Right lung (tissue), 5 donors: ENCODE results near the gene ERP44. TPM values are rescaled to one million over a fixed set of nuclear protein-coding genes. Genes with fewer than 3 reads are reported as not detected.
"Not testable (repeated sequence)": the region's sequence is repeated elsewhere in the genome, so short reads cannot be mapped to it uniquely, and the experiment has no call there.

Experiments used
- DNase-seq, 2 donors: peaks; one replicate each; pipeline ENCODE4 v3.0.0-alpha.2; 2013
- polyA plus RNA-seq, 5 donors: library from polyadenylated mRNA; unstranded; fragments of 120-200 nt; gene quantifications; one replicate each; pipeline versions ENCODE4 v1.2.1 to v1.2.3, GENCODE V29; 2013; ENCODE audit warnings: inconsistent platforms in 1 of 5, low replicate concordance in 1 of 5; ENCODE audit not compliant: insufficient read length in 5 of 5, insufficient read depth in 1 of 5

ERP44 gene
- polyA plus RNA-seq, 5 donors: 26.5 to 36.3 (median 34.0) TPM

DNA sequence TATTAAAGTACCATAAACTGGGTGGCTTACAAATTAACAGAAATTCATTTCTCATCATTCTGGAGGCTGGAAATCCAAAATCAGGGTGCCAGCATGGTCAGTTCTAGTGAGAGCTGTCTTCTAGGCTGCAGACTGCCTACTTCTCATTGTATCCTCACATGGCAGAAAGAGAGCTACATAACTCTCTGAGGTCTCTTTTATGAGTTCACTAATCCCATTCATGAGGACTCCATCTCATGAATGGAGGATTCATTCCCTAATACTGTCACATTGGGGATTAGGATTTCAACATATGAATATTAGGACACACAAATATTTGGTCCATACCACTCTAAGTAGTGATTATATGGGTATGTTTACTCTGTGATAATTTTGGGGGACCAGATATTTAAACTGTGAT, 84.0 kb downstream of the ERP44 start:
- DNase-seq: no peak

DNA sequence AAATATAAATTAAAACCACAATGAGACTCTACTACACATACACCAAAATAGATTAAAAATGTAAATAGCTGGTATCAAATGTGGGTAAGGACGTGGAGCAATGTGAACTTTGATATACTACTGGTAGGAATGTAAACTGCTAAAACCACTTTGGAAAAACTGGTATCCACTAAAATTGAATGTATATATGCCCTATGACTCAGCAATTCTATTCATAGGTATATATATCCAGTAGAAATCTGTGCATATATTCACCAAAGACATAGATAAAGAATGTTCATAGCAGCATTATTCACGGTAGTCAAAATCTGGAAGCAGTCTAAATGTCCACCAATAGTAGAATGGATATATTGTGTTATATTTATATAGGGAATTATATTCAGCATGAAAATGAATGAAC, 85.2 kb downstream of the ERP44 start:
- DNase-seq: no peak

DNA sequence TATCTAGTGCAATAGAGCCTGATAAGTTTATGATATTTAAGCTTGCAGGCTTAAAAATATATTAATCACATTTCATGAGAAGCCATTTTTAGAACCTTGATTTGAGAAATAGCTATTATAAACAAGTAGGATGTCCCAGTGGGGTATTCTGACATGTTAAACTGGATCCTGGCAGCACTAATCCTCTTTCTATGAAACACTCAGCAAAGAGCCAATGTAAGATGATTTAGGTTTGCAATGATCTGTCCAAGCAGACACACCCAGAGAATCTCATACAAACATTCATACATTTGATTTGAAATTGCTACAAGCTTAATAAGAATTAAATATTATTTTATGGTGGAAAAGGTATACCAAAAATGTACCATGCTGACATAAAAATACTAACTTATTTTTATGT, 86.5 kb downstream of the ERP44 start:
- no peak for DNase-seq

DNA sequence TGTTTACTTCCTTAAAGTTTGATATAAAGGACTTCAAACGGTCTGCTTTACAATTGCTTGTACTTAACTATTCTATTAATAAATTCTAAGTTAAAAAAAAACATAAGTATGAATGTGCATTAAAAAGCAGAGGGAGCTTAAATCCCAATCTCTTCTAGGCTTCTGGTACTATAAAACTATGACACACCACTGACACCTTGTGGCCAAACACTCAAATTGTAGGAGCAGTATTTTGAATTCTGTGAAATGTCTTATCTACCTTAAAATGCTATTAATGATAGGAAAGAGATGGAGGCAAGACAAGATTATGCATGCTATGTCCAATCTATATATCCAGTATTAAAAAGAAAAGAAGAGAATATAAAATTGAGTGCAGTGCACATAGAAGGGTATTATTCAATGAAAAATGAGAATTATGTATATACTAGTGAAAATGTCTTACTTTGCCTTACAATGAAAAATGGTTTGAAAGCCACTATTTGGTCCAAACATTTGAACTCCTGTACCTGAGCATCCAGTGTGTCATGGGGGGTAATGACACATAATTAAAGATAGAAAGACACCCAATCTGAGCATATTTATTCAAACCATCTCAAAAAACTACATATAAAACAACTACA, 87.6 kb downstream of the ERP44 start:
- DNase-seq: no peak

- DNase-seq: no peak
Measured at GRCh38 chr9:99999797-100000196, 99.0 kb downstream of the ERP44 start.

DNA sequence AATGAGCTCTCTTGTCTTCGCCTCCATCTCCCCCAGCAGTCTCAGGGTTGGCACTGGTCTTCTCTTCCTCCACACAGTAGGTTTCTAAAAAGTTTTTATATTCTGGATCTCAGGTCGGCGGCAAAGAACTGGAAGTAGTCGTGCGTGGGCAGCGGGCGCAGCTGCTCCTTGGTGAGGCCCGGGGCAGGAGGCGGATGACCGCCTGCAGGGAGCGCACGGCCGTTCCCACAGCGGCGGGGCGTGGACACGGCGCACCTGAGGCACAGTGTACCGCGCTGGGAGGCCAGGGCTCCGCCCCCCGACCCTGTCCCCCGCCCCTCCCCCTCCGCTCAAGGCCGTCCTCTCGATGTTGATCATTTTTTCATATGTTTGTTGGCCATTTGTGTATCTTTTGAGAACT, 99.9 kb downstream of the ERP44 start:
- DNase-seq: no peak

- no peak for DNase-seq
Measured at GRCh38 chr9:99998266-99998665, 100.5 kb downstream of the ERP44 start.

- DNase-seq: not testable (repeated sequence)
Measured at GRCh38 chr9:99990508-99990907, 108.3 kb downstream of the ERP44 start.

DNA sequence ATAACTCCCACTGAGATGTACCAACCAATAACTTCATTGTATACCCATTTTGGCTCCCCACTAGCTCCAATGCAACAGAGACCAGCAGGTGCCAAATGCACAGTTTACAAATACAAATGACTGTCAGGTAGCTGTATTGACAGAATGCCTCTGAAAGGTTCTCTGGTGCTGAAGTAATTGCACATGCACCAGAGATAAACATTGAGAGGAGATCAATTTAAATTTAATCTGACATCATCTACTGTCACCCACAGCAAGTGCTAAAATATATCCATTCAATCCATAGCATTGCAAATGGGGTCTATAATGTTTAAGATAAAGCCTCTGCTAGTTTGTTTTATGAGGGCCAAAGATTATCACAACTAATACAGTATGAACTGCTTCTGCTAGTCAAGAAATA, 112.2 kb downstream of the ERP44 start:
- DNase-seq: no peak

- no peak for DNase-seq
Measured at GRCh38 chr9:99980598-99980997, 118.2 kb downstream of the ERP44 start.

- DNase-seq: no peak
Measured at GRCh38 chr9:99978221-99978620, 120.6 kb downstream of the ERP44 start.

GRCh38 chr9:99977033-99977792, 121.6 kb downstream of the ERP44 start:
- DNase-seq: no peak

DNA sequence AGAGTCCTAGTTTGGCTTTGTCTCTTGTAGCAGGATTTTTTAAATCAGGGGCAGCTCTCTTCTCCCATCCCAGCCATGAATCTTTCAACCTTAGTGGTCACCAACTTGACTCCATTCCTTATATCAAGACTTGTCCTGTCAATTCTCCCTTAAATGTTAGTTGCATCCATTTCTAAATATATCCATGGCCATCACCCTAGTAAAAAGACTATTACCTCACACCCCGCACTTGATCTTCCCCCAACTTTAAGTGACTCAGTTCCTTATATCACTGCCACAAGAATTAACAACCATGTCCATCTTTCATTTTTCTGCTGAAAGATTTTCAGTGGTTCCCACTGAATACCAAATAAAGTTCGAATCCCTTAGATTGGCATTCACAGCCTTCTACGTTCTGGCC, 125.3 kb downstream of the ERP44 start:
- no peak for DNase-seq

GRCh38 chr9:99971410-99971809, 127.4 kb downstream of the ERP44 start:
- peak; percentile 25 to 26 for DNase-seq

DNA sequence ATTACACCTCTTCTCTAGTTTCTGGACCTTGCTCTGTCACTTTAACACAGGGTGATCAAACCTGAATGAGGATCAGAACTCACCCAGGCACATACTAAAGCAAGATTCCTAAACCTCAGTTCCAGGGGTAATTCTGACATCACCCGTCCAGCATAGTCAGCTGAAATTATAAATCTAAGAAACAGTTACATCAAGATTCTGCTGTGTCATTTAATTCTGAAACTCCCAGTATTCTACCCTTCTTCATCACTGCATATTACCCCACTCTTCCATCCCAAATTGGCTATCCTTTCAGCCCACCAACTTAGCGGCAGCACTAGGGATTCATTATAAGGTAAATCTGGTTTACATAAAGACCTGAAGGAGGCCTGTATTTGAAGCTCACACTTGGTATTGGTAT, 128.3 kb downstream of the ERP44 start:
- no peak for DNase-seq

GRCh38 chr9:99967457-99967856, 131.3 kb downstream of the ERP44 start:
- no peak for DNase-seq

- no peak for DNase-seq
Measured at GRCh38 chr9:99966716-99967115, 132.1 kb downstream of the ERP44 start.

GRCh38 chr9:99966001-99966400, 132.8 kb downstream of the ERP44 start:
- no peak for DNase-seq

- DNase-seq: no peak
Measured at GRCh38 chr9:99964336-99964735, 134.5 kb downstream of the ERP44 start.

DNA sequence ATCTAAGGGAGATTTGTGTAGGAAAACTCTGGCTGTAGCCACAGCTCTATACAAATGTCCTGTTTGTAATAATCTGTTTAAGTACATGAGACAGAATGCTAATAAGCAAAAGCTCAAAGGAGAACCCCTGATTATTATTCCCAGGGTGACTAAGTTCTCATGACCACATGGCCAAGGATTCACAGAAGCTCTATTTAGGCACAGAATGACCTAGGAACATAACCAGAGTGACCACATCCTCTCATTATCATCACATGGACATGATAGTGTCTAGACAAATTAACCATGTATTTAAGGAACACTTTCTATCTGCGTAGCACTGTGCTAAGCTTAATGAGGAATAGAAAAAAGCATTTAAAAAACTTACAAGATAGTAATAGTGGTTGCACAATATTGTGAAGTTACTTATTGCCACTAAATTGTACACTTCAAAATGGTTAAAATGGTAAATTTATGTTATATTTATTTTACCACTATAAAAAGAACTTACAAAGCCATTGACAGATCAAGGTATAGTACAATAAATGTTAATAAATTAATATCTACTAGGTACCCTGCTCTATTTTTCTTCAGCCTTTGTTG, 136.0 kb downstream of the ERP44 start:
- DNase-seq: no peak

GRCh38 chr9:99955606-99956005, 143.2 kb downstream of the ERP44 start:
- DNase-seq: no peak

GRCh38 chr9:99954819-99955218, 144.0 kb downstream of the ERP44 start:
- no peak for DNase-seq

DNA sequence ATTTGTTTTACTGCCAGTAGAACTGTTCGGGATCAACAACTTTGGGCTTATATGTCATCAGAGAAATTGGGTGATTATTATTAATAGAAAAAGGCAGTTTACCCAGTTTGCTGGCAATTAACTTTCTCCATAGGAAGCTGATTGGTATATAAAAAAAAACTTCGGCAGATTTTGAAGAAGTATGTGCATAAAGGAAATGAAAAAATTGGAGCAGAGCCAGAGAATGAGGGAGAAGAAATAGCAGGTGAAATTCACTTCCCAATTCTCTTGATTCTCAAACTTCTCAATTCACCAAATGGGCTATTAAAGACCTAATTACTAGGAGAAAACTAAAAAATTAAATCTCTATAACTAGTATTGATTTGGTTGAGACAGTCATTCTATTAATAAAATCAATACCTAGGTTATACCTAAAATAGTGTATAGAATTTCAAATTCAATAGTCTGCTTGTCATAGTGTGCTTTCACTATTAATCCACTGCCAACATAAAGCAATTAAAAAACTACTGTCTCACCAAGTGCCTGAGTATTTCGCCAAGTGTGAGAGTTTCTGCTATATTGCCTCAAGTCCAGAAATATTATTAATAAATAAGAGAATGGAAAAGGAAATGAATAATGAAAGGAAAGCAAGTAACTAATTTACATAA, 144.8 kb downstream of the ERP44 start:
- no peak for DNase-seq
